HCT116 (cell line): ENCODE data around the gene GABRB3. TPM values are rescaled to one million over a fixed set of nuclear protein-coding genes. Genes with fewer than 3 reads are reported as not detected.

Experiments used
- ATAC-seq: fragments of 200-7000 bp; cut with Tn5 transposase; 2 replicates; pipeline ENCODE4 v1.9.1; 2020; ENCODE audit warnings: mild to moderate bottlenecking, moderate library complexity
- BruUV-seq: library from RNA; stranded (reverse); fragments of 400-500 nt; replicated peaks from 2 replicates; lab custom pipeline; 2021; lab: Mats Ljungman, UMichigan
- CTCF ChIA-PET: fragments of 300-600 bp; sonication (Branson Sonifier 250); formaldehyde crosslinking; loops from one replicate; lab custom pipeline; 2021; ENCODE audit warnings: antibody characterized with exemption; lab: Charles Lee
- POLR2A ChIA-PET: fragments of 300-600, 350-600 bp; sonication (Branson Sonifier 250); formaldehyde crosslinking; loops from one replicate; lab custom pipeline; 2021; ENCODE audit warnings: antibody characterized with exemption; lab: Charles Lee
- RAD21 ChIA-PET, 2 experiments: fragments of 300-600 bp; sonication (Branson Sonifier 250); formaldehyde crosslinking; loops; one replicate each; lab custom pipeline; 2023; ENCODE audit warnings: low total read pairs in 2 of 2; ENCODE audit not compliant: uncharacterized antibody in 2 of 2, unreplicated experiment in 2 of 2, low non-redundant PET in 1 of 2; lab: Charles Lee
- DNase-seq: peaks from one replicate; pipeline ENCODE4 v3.0.0-alpha.2; 2010; ENCODE audit warnings: low read depth, low spot score
- H2AFZ ChIP-seq: fragments of 200-600 bp; shearing (Covaris generic), sonication (generic); 2 replicates; pipeline ENCODE4 v1.6.1; 2017; ENCODE audit warnings: low read depth, mixed run types, mixed read lengths, antibody characterized with exemption, low read length; ENCODE audit not compliant: poor library complexity, severe bottlenecking
- H3K27ac ChIP-seq: 2 replicates; pipeline ENCODE4 v1.5.1; 2012; ENCODE audit warnings: low read depth, low read length
- H3K27me3 ChIP-seq: fragments of 200-600 bp; sonication (generic); 2 replicates; pipeline ENCODE4 v1.6.1; 2016; ENCODE audit warnings: mixed run types, low read length, mixed read lengths; ENCODE audit not compliant: insufficient read depth
- H3K36me3 ChIP-seq, 2 experiments: fragments of 200-500 bp in 1 of 2; fragments of 200-600 bp in 1 of 2; sonication (Bioruptor generic) in 1 of 2; sonication (generic) in 1 of 2; 2 replicates each; pipeline versions ENCODE4 v1.5.1 to v1.6.1; 2014 to 2016; ENCODE audit warnings: low read length in 2 of 2, inconsistent platforms in 1 of 2, mixed read lengths in 1 of 2, mixed run types in 1 of 2; ENCODE audit not compliant: insufficient read depth in 2 of 2, control insufficient read depth in 1 of 2
- H3K4me1 ChIP-seq, 2 experiments: fragments of 200-600 bp in 1 of 2; sonication (generic) in 1 of 2; 2 replicates each; pipeline versions ENCODE4 v1.5.1 to v1.6.1; 2012 to 2017; ENCODE audit warnings: low read length in 2 of 2, inconsistent platforms in 1 of 2, mild to moderate bottlenecking in 1 of 2, mixed read lengths in 1 of 2, mixed run types in 1 of 2, moderate library complexity in 1 of 2; ENCODE audit not compliant: insufficient read depth in 2 of 2, control insufficient read depth in 1 of 2
- H3K4me2 ChIP-seq: fragments of 200-600 bp; sonication (generic); 2 replicates; pipeline ENCODE4 v1.6.1; 2017; ENCODE audit warnings: mixed run types, low read length, mixed read lengths
- H3K4me3 ChIP-seq, 2 experiments: fragments of 200-600 bp in 1 of 2; sonication (generic) in 1 of 2; replicated peaks in 1 of 2; 2 replicates each; pipeline ENCODE4 v1.5.1; 2011 to 2016; ENCODE audit warnings: low read length in 2 of 2, control low read depth in 1 of 2, low read depth in 1 of 2, mild to moderate bottlenecking in 1 of 2, mixed read lengths in 1 of 2, mixed run types in 1 of 2
- H3K79me2 ChIP-seq: fragments of 200-600 bp; sonication (generic); 2 replicates; pipeline ENCODE4 v1.6.1; 2017; ENCODE audit warnings: mild to moderate bottlenecking, mixed run types, low read length, moderate library complexity, mixed read lengths; ENCODE audit not compliant: insufficient read depth
- H3K9ac ChIP-seq: fragments of 200-600 bp; sonication (generic); 2 replicates; pipeline ENCODE4 v1.6.1; 2016; ENCODE audit warnings: low read length, mixed read lengths
- H3K9me2 ChIP-seq: fragments of 200-600 bp; sonication (generic), shearing (Covaris generic); 2 replicates; pipeline ENCODE4 v1.6.1; 2017; ENCODE audit warnings: mixed run types, mild to moderate bottlenecking, moderate library complexity; ENCODE audit not compliant: insufficient read depth
- H3K9me3 ChIP-seq, 2 experiments: fragments of 200-500 bp in 1 of 2; fragments of 200-600 bp in 1 of 2; sonication (Bioruptor generic) in 1 of 2; sonication (generic) in 1 of 2; 2 replicates each; pipeline ENCODE4 v1.6.1; 2014 to 2017; ENCODE audit warnings: low read length in 2 of 2, mixed read lengths in 2 of 2, inconsistent platforms in 1 of 2, low read depth in 1 of 2, mild to moderate bottlenecking in 1 of 2, mixed run types in 1 of 2, moderate library complexity in 1 of 2; ENCODE audit not compliant: control insufficient read depth in 1 of 2, insufficient read depth in 1 of 2
- H4K20me1 ChIP-seq: fragments of 200-600 bp; sonication (generic), shearing (Covaris generic); 2 replicates; pipeline ENCODE4 v1.6.1; 2017; ENCODE audit warnings: mixed run types, mild to moderate bottlenecking, moderate library complexity; ENCODE audit not compliant: insufficient read depth
- CEBPB ChIP-seq: IDR thresholded peaks from 2 replicates; pipeline ENCODE4 v1.6.1; 2012; ENCODE audit warnings: low read depth
- EGR1 ChIP-seq: IDR thresholded peaks from 2 replicates; pipeline ENCODE4 v1.6.1; 2012; ENCODE audit warnings: low read depth
- FOSL1 ChIP-seq: IDR thresholded peaks from 2 replicates; pipeline ENCODE4 v1.6.1; 2012; ENCODE audit warnings: low read depth
- JUND ChIP-seq: IDR thresholded peaks from 2 replicates; pipeline ENCODE4 v1.6.1; 2012
- MAX ChIP-seq: IDR thresholded peaks from 2 replicates; pipeline ENCODE4 v1.6.1; 2012
- SP1 ChIP-seq: IDR thresholded peaks from 2 replicates; pipeline ENCODE4 v1.6.1; 2012; ENCODE audit warnings: low read depth
- SRF ChIP-seq: IDR thresholded peaks from 2 replicates; pipeline ENCODE4 v1.6.1; 2012; ENCODE audit warnings: low read depth
- YY1 ChIP-seq: IDR thresholded peaks from 2 replicates; pipeline ENCODE4 v1.6.1; 2011; ENCODE audit warnings: low read length, low read depth, moderate library complexity, mild to moderate bottlenecking; ENCODE audit not compliant: insufficient replicate concordance; ENCODE audit errors: extremely low read depth
- ZBTB33 ChIP-seq: IDR thresholded peaks from 2 replicates; pipeline ENCODE4 v1.6.1; 2011; ENCODE audit warnings: mild to moderate bottlenecking, low read length, moderate library complexity; ENCODE audit not compliant: insufficient replicate concordance; ENCODE audit errors: extremely low read depth
- intact Hi-C: fragments of 100-400 bp; cut with micrococcal nuclease; formaldehyde crosslinking; loops from 2 replicates; pipeline ENCODE4 v1.10.0; 2022
- total RNA-seq: library from RNA; stranded (reverse); gene quantifications from one replicate; pipeline ENCODE4 v1.2.1, GENCODE V29; 2021; ENCODE audit not compliant: unreplicated experiment
- TF ChIP-seq, protein P1 (sequence below): IDR thresholded peaks from 2 replicates; pipeline ENCODE4 v1.6.1; 2012
- TF ChIP-seq, protein P2 (sequence below), 3 experiments: fragments of 200-600 bp in 1 of 3; sonication (generic) in 1 of 3; IDR thresholded peaks in 2 of 3; conservative IDR thresholded peaks in 1 of 3; 2 replicates each; pipeline ENCODE4 v1.5.1; 2012 to 2017; ENCODE audit warnings: low read depth in 2 of 3, low read length in 2 of 3, antibody characterized with exemption in 1 of 3, borderline replicate concordance in 1 of 3, control low read depth in 1 of 3, mild to moderate bottlenecking in 1 of 3, mixed read lengths in 1 of 3, mixed run types in 1 of 3, moderate library complexity in 1 of 3; ENCODE audit not compliant: insufficient read depth in 1 of 3

The GABRB3 gene
- total RNA-seq, 1 experiment from 2014 or later, result 0.52 TPM

DNA sequence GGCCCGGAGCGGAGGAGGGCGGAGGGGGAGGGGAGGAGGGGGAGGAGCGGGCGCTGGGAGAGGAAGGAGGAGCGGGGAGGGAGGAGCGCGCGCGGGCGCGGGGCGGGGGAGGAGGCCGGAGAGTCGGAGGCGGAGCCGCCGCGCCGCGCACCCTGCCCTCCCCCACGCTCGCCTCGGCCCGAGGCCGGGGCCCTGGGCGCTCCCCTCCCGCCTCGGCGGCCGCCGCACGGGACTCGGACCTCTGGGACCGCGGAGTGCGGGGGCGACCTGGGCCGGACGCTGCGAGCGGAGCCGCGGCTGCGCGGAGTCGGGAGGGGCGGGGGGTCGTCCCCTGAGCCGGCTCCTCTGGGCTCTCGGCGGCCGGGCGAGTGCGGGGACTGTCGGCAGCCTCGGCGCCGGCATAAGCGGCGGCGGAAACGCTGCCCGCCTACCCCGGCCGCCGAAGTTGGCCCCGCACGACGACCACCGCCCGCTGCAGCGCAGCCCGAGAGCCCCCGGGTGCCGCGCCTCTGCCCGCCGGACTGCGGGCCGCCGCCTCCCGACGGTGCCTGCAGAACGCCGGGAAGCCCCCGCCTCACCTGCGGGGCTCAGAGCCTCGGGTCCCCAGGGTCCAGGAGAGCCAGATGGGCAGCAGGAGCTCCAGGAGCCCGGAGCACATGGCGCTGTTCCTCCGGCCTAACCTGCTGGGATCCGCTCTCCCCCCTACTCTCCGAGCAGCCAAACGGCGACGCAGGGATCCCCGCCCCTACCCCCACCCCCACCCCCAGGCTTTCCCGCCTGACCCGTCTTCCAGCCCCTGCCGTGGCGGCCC is 406 bp upstream of the GABRB3 start:
- Histone ChIP-seq H3K9me2 (no peaks in the 10 kb centered on the region), H3K36me3 (no peaks in the 10 kb centered on the region), H3K9ac (no peak overlapping the region), H3K4me1 (no peaks in the 10 kb centered on the region), H3K79me2 (no peaks in the 10 kb centered on the region), H3K4me2 (no peak overlapping the region), H3K27ac (no peak overlapping the region), H4K20me1 (no peaks in the 10 kb centered on the region), H2AFZ (no peak overlapping the region), H3K27me3 (no peaks in the 10 kb centered on the region), H3K9me3 (peaks cover 7 to 27% of the 10 kb centered on the region in 2 experiments; a peak in 2 of 4 replicates), H3K4me3 (no peak overlapping the region)
- RAD21 ChIA-PET, result no interaction called here
- no peak for DNase-seq
- CTCF ChIA-PET, result no interaction called here
- BruUV-seq, result no TSS peak
- no peak for ATAC-seq
- POLR2A ChIA-PET, result no interaction called here
- intact Hi-C loops, result no loop called here
- TF ChIP-seq ZBTB33 (no peak), JUND (no peak)

GRCh38 chr15:26771578-26772153 is 1.2 kb downstream of the GABRB3 start:
- Histone ChIP-seq H3K9me2 (no peaks in the 10 kb centered on the region), H2AFZ (no peak overlapping the region), H3K27ac (no peak overlapping the region), H4K20me1 (no peaks in the 10 kb centered on the region), H3K9me3 (peaks cover 11 to 31% of the 10 kb centered on the region in 2 experiments; a peak in 2 of 4 replicates), H3K79me2 (no peaks in the 10 kb centered on the region), H3K4me3 (no peak overlapping the region), H3K9ac (no peak overlapping the region), H3K36me3 (no peaks in the 10 kb centered on the region), H3K4me2 (no peak overlapping the region), H3K27me3 (no peaks in the 10 kb centered on the region), H3K4me1 (no peaks in the 10 kb centered on the region)
- ChIA-PET POLR2A (no interaction called here), CTCF (no interaction called here), RAD21 (no interaction called here)
- BruUV-seq, result no TSS peak
- TF ChIP-seq SRF, result no peak
- TF ChIP-seq, protein P1, sequence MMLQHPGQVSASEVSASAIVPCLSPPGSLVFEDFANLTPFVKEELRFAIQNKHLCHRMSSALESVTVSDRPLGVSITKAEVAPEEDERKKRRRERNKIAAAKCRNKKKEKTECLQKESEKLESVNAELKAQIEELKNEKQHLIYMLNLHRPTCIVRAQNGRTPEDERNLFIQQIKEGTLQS, result no peak
- TF ChIP-seq, protein P2, sequence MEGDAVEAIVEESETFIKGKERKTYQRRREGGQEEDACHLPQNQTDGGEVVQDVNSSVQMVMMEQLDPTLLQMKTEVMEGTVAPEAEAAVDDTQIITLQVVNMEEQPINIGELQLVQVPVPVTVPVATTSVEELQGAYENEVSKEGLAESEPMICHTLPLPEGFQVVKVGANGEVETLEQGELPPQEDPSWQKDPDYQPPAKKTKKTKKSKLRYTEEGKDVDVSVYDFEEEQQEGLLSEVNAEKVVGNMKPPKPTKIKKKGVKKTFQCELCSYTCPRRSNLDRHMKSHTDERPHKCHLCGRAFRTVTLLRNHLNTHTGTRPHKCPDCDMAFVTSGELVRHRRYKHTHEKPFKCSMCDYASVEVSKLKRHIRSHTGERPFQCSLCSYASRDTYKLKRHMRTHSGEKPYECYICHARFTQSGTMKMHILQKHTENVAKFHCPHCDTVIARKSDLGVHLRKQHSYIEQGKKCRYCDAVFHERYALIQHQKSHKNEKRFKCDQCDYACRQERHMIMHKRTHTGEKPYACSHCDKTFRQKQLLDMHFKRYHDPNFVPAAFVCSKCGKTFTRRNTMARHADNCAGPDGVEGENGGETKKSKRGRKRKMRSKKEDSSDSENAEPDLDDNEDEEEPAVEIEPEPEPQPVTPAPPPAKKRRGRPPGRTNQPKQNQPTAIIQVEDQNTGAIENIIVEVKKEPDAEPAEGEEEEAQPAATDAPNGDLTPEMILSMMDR (IDR thresholded peaks at IDR 0.05 in 2 of 3, conservative IDR thresholded peaks at IDR 0.05 in 1 of 3; ENCODE audit: borderline replicate concordance in 1 of 3, insufficient read depth in 1 of 3, low read depth in 2 of 3, low read length in 2 of 3), result no peak
- TF ChIP-seq EGR1, result no peak
- no peak for TF ChIP-seq ZBTB33
- TF ChIP-seq YY1, result no peak
- no peak for TF ChIP-seq FOSL1
- no peak for TF ChIP-seq MAX
- TF ChIP-seq CEBPB, result no peak
- TF ChIP-seq SP1, result no peak
- DNase-seq (no peak), ATAC-seq (no peak)
- intact Hi-C loops, result no loop called here
